GM21737 (cell line): Measurements from ENCODE around the gene ARL17B.
A peak's percentile ranks its signal among the peaks of the same experiment; 100 is the strongest.
"Not testable (repeated sequence)": the region's sequence is repeated elsewhere in the genome, so short reads cannot be mapped to it uniquely, and the experiment has no call there.

ENCODE experiments used
- ATAC-seq: cut with Tn5 transposase; IDR thresholded peaks from one replicate; pipeline ENCODE4 v1.9.1; 2021; ENCODE audit warnings: mild to moderate bottlenecking, moderate library complexity; ENCODE audit not compliant: unreplicated experiment

Gene ARL17B

GRCh38 chr17:46252804-46253203, 108.8 kb downstream of the ARL17B start:
- not testable (repeated sequence) for ATAC-seq

GRCh38 chr17:46249153-46249552, 112.4 kb downstream of the ARL17B start:
- not testable (repeated sequence) for ATAC-seq

- not testable (repeated sequence) for ATAC-seq
Observed at GRCh38 chr17:46244949-46245768, 116.4 kb downstream of the ARL17B start.

GRCh38 chr17:46244339-46244913, 117.1 kb downstream of the ARL17B start:
- not testable (repeated sequence) for ATAC-seq

GRCh38 chr17:46243928-46244327, 117.6 kb downstream of the ARL17B start:
- ATAC-seq, result not testable (repeated sequence)

GRCh38 chr17:46243505-46243904, 118.1 kb downstream of the ARL17B start:
- ATAC-seq, result not testable (repeated sequence)

GRCh38 chr17:46231359-46231758, 130.2 kb downstream of the ARL17B start:
- not testable (repeated sequence) for ATAC-seq

GRCh38 chr17:46225274-46225794, 136.2 kb downstream of the ARL17B start:
- ATAC-seq, result peak; percentile 99

GRCh38 chr17:46224864-46225263, 136.7 kb downstream of the ARL17B start:
- peak; percentile 37 for ATAC-seq
